PFSK-1 (cell line): ENCODE data around the gene DDAH1.

Experiments used
- FOXP2 ChIP-seq: optimal IDR thresholded peaks from 2 replicates; pipeline ENCODE3; 2011; ENCODE audit warnings: borderline replicate concordance, control low read depth, inconsistent platforms; ENCODE audit not compliant: insufficient read depth; ENCODE audit errors: extremely low read length, extremely low read depth
- POLR2AphosphoS5 ChIP-seq: IDR thresholded peaks from 2 replicates; pipeline ENCODE4 v1.6.1; 2012; ENCODE audit warnings: low read depth, mild to moderate bottlenecking, control low read depth, low read length, moderate library complexity
- SIN3A ChIP-seq: IDR thresholded peaks from 2 replicates; pipeline ENCODE4 v1.6.1; 2012; ENCODE audit warnings: mild to moderate bottlenecking, low read length, moderate library complexity, borderline replicate concordance; ENCODE audit not compliant: insufficient read depth
- TAF1 ChIP-seq: IDR thresholded peaks from 2 replicates; pipeline ENCODE4 v1.6.1; 2012; ENCODE audit warnings: low read length, control low read depth, borderline replicate concordance; ENCODE audit not compliant: insufficient read depth
- TF ChIP-seq, protein P1 (sequence below), 2 experiments: IDR thresholded peaks; 2 replicates each; pipeline versions ENCODE4 v1.6.1 to v1.8.0; 2011 to 2012; ENCODE audit warnings: low read depth in 2 of 2, low read length in 2 of 2, control low read depth in 1 of 2, inconsistent platforms in 1 of 2, mild to moderate bottlenecking in 1 of 2, moderate library complexity in 1 of 2; ENCODE audit not compliant: insufficient read depth in 1 of 2

Gene DDAH1

DNA sequence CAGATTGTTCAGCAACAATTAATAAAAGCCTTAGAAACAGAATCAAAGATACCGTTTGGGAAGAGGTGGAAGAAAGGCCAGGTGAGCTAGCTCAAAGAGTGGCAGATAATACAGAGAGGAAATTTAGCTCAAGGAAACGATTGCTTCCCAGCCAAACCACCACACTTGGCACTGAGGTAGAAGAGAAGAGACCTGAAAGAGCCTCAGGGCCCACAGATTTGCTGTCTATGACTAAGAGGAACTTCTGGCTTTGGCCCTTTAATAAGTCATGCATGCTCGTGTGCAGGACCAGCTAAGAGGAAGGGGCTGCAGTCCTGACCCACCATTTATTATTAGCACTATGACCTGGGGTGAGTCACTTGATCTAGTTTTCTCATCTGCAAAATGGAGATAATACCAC is 115.7 kb downstream of the DDAH1 start:
- TF ChIP-seq FOXP2 (no peak), SIN3A (no peak), POLR2AphosphoS5 (no peak), TAF1 (no peak)
- TF ChIP-seq, protein P1, sequence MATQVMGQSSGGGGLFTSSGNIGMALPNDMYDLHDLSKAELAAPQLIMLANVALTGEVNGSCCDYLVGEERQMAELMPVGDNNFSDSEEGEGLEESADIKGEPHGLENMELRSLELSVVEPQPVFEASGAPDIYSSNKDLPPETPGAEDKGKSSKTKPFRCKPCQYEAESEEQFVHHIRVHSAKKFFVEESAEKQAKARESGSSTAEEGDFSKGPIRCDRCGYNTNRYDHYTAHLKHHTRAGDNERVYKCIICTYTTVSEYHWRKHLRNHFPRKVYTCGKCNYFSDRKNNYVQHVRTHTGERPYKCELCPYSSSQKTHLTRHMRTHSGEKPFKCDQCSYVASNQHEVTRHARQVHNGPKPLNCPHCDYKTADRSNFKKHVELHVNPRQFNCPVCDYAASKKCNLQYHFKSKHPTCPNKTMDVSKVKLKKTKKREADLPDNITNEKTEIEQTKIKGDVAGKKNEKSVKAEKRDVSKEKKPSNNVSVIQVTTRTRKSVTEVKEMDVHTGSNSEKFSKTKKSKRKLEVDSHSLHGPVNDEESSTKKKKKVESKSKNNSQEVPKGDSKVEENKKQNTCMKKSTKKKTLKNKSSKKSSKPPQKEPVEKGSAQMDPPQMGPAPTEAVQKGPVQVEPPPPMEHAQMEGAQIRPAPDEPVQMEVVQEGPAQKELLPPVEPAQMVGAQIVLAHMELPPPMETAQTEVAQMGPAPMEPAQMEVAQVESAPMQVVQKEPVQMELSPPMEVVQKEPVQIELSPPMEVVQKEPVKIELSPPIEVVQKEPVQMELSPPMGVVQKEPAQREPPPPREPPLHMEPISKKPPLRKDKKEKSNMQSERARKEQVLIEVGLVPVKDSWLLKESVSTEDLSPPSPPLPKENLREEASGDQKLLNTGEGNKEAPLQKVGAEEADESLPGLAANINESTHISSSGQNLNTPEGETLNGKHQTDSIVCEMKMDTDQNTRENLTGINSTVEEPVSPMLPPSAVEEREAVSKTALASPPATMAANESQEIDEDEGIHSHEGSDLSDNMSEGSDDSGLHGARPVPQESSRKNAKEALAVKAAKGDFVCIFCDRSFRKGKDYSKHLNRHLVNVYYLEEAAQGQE (IDR thresholded peaks at IDR 0.05; ENCODE audit: insufficient read depth in 1 of 2, low read depth in 2 of 2, low read length in 2 of 2) = no peak

DNA sequence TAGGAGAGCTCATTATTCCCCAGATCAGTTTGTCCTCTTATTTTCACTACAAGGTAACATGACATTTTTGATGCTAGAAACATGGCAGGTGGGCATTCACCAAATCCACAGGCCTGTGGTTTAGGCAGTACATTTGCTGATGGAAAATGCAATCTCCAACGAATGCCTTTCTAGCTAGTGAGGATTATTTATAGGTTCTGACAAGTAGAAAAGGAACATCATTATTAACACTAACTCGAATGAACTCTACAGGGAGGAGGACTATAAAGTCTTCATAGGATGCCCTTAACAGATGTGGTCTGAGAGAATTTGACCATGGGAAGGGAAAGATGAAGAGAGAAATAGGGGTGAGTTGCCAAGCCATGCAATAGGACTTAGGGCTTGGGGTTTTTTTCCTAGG is 117.1 kb downstream of the DDAH1 start:
- no peak for TF ChIP-seq POLR2AphosphoS5
- TF ChIP-seq TAF1 = no peak
- TF ChIP-seq SIN3A = no peak
- TF ChIP-seq, protein P1 (IDR thresholded peaks at IDR 0.05; ENCODE audit: insufficient read depth in 1 of 2, low read depth in 2 of 2, low read length in 2 of 2) = no peak
- TF ChIP-seq FOXP2 = no peak

DNA sequence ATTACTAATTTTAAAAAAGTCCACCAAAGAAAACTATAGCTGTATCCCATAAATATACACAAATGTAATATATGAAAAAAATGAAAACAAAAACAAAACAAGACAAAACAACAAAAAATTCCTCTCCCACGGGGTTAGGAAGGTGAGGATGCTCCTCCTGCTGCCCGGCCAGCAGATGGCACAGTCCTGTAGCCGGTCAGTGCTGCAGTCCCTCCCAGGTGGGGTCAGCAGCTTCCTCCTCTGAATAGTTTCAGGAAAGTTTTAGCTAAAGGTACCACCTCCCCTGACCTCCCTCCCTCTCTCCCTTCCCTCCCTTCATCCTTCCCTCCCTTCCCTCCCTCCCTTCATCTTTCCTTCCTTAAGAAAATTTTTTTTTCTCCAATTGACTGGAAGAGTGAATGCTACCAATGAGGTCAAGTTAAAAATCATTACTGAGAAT is 120.7 kb downstream of the DDAH1 start:
- TF ChIP-seq SIN3A (no peak), TAF1 (no peak), POLR2AphosphoS5 (no peak), FOXP2 (no peak)
- TF ChIP-seq, protein P1 (IDR thresholded peaks at IDR 0.05; ENCODE audit: insufficient read depth in 1 of 2, low read depth in 2 of 2, low read length in 2 of 2) = no peak

DNA sequence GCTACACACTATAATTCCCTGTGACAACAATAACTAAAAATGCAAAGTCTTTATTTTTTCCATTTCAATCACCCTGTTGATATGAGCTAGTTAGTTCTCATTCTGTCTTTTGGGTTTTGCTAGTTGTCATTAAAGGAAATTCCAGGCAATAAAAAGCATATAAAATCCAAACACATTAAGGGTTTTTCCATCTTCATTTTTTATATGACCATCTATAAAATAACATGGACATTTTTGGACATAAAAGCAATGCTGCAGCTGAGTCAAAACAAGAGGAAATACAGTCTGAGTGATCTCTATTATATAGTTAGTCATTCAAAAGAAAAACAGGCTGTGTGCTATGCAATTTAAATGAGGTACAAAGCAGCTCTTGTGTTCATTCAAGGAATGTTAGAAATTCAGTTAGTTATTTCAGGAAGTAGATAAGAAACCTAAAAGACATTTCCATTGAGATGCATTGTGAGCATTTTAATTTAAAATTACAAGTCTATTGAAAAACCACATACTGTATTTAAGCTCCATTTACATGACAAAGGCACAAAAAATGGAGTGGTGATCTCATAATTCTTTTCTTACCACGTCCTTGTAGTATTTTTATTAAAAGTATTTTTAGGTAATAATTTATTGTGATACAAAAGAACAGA is 121.2 kb downstream of the DDAH1 start:
- no peak for TF ChIP-seq SIN3A
- TF ChIP-seq FOXP2 = no peak
- TF ChIP-seq POLR2AphosphoS5 = no peak
- TF ChIP-seq, protein P1 (IDR thresholded peaks at IDR 0.05; ENCODE audit: insufficient read depth in 1 of 2, low read depth in 2 of 2, low read length in 2 of 2) = no peak
- TF ChIP-seq TAF1 = no peak

DNA sequence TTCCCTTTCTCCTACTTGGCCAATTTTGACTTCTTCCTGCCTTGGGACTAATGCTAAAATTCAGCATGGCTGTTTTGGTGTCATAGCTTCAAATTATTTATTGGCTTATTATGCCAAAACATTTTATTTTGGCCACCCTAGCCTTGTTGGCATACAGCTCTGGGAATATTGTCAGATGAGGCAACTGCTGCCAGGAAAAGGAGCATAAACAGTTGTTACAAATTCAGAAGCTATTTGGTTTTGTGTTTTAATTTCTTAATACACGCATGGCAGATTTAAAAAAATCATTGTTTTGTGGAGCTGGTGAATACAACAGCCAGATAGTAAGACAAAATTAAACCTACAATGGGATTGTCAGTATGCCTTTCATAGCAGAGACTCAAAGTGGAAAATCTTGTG is 121.7 kb downstream of the DDAH1 start:
- no peak for TF ChIP-seq TAF1
- TF ChIP-seq, protein P1 (IDR thresholded peaks at IDR 0.05; ENCODE audit: insufficient read depth in 1 of 2, low read depth in 2 of 2, low read length in 2 of 2) = no peak
- TF ChIP-seq POLR2AphosphoS5 = no peak
- no peak for TF ChIP-seq FOXP2
- TF ChIP-seq SIN3A = no peak
